ENCODE results near the gene TSPYL6.
"Not testable (repeated sequence)": the region's sequence is repeated elsewhere in the genome, so short reads cannot be mapped to it uniquely, and the experiment has no call there.

TSPYL6 gene

GRCh38 chr2:54256091-54256694 is at the start of gene TSPYL6:
TSPYL6 (minus strand) TSS chr2:54256229; CDS start chr2:54256151, 78 bp downstream.
- DNase-seq = no peak

- DNase-seq = no peak
These were observed 47.6 kb upstream of the TSPYL6 start for GRCh38 chr2:54303631-54304030.

- DNase-seq = no peak
These were observed 42.5 kb upstream of the TSPYL6 start for GRCh38 chr2:54298514-54298913.

- no peak for DNase-seq
These were observed 39.9 kb upstream of the TSPYL6 start for GRCh38 chr2:54295911-54296310.

GRCh38 chr2:54294665-54295064 is 38.6 kb upstream of the TSPYL6 start:
- DNase-seq = not testable (repeated sequence)

GRCh38 chr2:54290356-54291025 is 34.5 kb upstream of the TSPYL6 start:
- DNase-seq = no peak

GRCh38 chr2:54289917-54290316 is 33.9 kb upstream of the TSPYL6 start:
- DNase-seq = no peak

GRCh38 chr2:54287532-54287931 is 31.5 kb upstream of the TSPYL6 start:
- no peak for DNase-seq

GRCh38 chr2:54285451-54285850 is 29.4 kb upstream of the TSPYL6 start:
- DNase-seq = no peak

GRCh38 chr2:54284826-54285225 is 28.8 kb upstream of the TSPYL6 start:
- DNase-seq = no peak

- DNase-seq = no peak
These were observed 23.4 kb upstream of the TSPYL6 start for GRCh38 chr2:54279385-54279784.

GRCh38 chr2:54275541-54275940 is 19.5 kb upstream of the TSPYL6 start:
- no peak for DNase-seq

GRCh38 chr2:54274781-54275242 is 18.8 kb upstream of the TSPYL6 start:
- no peak for DNase-seq

GRCh38 chr2:54271843-54272627 is 16.0 kb upstream of the TSPYL6 start:
- no peak for DNase-seq

- DNase-seq = no peak
These were observed 15.2 kb upstream of the TSPYL6 start for GRCh38 chr2:54271189-54271588.

- no peak for DNase-seq
These were observed 11.5 kb upstream of the TSPYL6 start for GRCh38 chr2:54267577-54267976.

GRCh38 chr2:54265081-54265480 is 9.1 kb upstream of the TSPYL6 start:
- not testable (repeated sequence) for DNase-seq

GRCh38 chr2:54262015-54262765 is 6.2 kb upstream of the TSPYL6 start:
- DNase-seq = no peak

GRCh38 chr2:54261537-54261936 is 5.5 kb upstream of the TSPYL6 start:
- no peak for DNase-seq

- no peak for DNase-seq
These were observed 4.2 kb upstream of the TSPYL6 start for GRCh38 chr2:54260241-54260595.

GRCh38 chr2:54259413-54260240 is 3.6 kb upstream of the TSPYL6 start:
- no peak for DNase-seq

- no peak for DNase-seq
These were observed 2.1 kb upstream of the TSPYL6 start for GRCh38 chr2:54258166-54258565.

Measured in stimulated activated CD4-positive, alpha-beta T cell treated with anti-CD3 and anti-CD28 coated beads, Interleukin-12 subunit alpha, Interleukin-12 subunit beta, amount 100 ng/mL, for 4 hours (primary cell).